HCT116 (cell line): Measurements from ENCODE around the gene CFD. TPM values are rescaled to one million over a fixed set of nuclear protein-coding genes. Genes with fewer than 3 reads are reported as not detected.

Experiments used
- ATAC-seq: fragments of 200-7000 bp; cut with Tn5 transposase; 2 replicates; pipeline ENCODE4 v1.9.1; 2020; ENCODE audit warnings: mild to moderate bottlenecking, moderate library complexity
- BruUV-seq: library from RNA; stranded (reverse); fragments of 400-500 nt; replicated peaks from 2 replicates; lab custom pipeline; 2021; lab: Mats Ljungman, UMichigan
- CTCF ChIA-PET: fragments of 300-600 bp; sonication (Branson Sonifier 250); formaldehyde crosslinking; loops from one replicate; lab custom pipeline; 2021; ENCODE audit warnings: antibody characterized with exemption; lab: Charles Lee
- POLR2A ChIA-PET: fragments of 300-600, 350-600 bp; sonication (Branson Sonifier 250); formaldehyde crosslinking; loops from one replicate; lab custom pipeline; 2021; ENCODE audit warnings: antibody characterized with exemption; lab: Charles Lee
- RAD21 ChIA-PET, 2 experiments: fragments of 300-600 bp; sonication (Branson Sonifier 250); formaldehyde crosslinking; loops; one replicate each; lab custom pipeline; 2023; ENCODE audit warnings: low total read pairs in 2 of 2; ENCODE audit not compliant: uncharacterized antibody in 2 of 2, unreplicated experiment in 2 of 2, low non-redundant PET in 1 of 2; lab: Charles Lee
- DNase-seq: peaks from one replicate; pipeline ENCODE4 v3.0.0-alpha.2; 2010; ENCODE audit warnings: low read depth, low spot score
- H2AFZ ChIP-seq: fragments of 200-600 bp; shearing (Covaris generic), sonication (generic); 2 replicates; pipeline ENCODE4 v1.6.1; 2017; ENCODE audit warnings: low read depth, mixed run types, mixed read lengths, antibody characterized with exemption, low read length; ENCODE audit not compliant: poor library complexity, severe bottlenecking
- H3K27ac ChIP-seq: 2 replicates; pipeline ENCODE4 v1.5.1; 2012; ENCODE audit warnings: low read depth, low read length
- H3K27me3 ChIP-seq: fragments of 200-600 bp; sonication (generic); 2 replicates; pipeline ENCODE4 v1.6.1; 2016; ENCODE audit warnings: mixed run types, low read length, mixed read lengths; ENCODE audit not compliant: insufficient read depth
- H3K36me3 ChIP-seq, 2 experiments: fragments of 200-500 bp in 1 of 2; fragments of 200-600 bp in 1 of 2; sonication (Bioruptor generic) in 1 of 2; sonication (generic) in 1 of 2; 2 replicates each; pipeline versions ENCODE4 v1.5.1 to v1.6.1; 2014 to 2016; ENCODE audit warnings: low read length in 2 of 2, inconsistent platforms in 1 of 2, mixed read lengths in 1 of 2, mixed run types in 1 of 2; ENCODE audit not compliant: insufficient read depth in 2 of 2, control insufficient read depth in 1 of 2
- H3K4me1 ChIP-seq, 2 experiments: fragments of 200-600 bp in 1 of 2; sonication (generic) in 1 of 2; 2 replicates each; pipeline versions ENCODE4 v1.5.1 to v1.6.1; 2012 to 2017; ENCODE audit warnings: low read length in 2 of 2, inconsistent platforms in 1 of 2, mild to moderate bottlenecking in 1 of 2, mixed read lengths in 1 of 2, mixed run types in 1 of 2, moderate library complexity in 1 of 2; ENCODE audit not compliant: insufficient read depth in 2 of 2, control insufficient read depth in 1 of 2
- H3K4me2 ChIP-seq: fragments of 200-600 bp; sonication (generic); 2 replicates; pipeline ENCODE4 v1.6.1; 2017; ENCODE audit warnings: mixed run types, low read length, mixed read lengths
- H3K4me3 ChIP-seq, 2 experiments: fragments of 200-600 bp in 1 of 2; sonication (generic) in 1 of 2; replicated peaks in 1 of 2; 2 replicates each; pipeline ENCODE4 v1.5.1; 2011 to 2016; ENCODE audit warnings: low read length in 2 of 2, control low read depth in 1 of 2, low read depth in 1 of 2, mild to moderate bottlenecking in 1 of 2, mixed read lengths in 1 of 2, mixed run types in 1 of 2
- H3K79me2 ChIP-seq: fragments of 200-600 bp; sonication (generic); 2 replicates; pipeline ENCODE4 v1.6.1; 2017; ENCODE audit warnings: mild to moderate bottlenecking, mixed run types, low read length, moderate library complexity, mixed read lengths; ENCODE audit not compliant: insufficient read depth
- H3K9ac ChIP-seq: fragments of 200-600 bp; sonication (generic); 2 replicates; pipeline ENCODE4 v1.6.1; 2016; ENCODE audit warnings: low read length, mixed read lengths
- H3K9me2 ChIP-seq: fragments of 200-600 bp; sonication (generic), shearing (Covaris generic); 2 replicates; pipeline ENCODE4 v1.6.1; 2017; ENCODE audit warnings: mixed run types, mild to moderate bottlenecking, moderate library complexity; ENCODE audit not compliant: insufficient read depth
- H3K9me3 ChIP-seq, 2 experiments: fragments of 200-500 bp in 1 of 2; fragments of 200-600 bp in 1 of 2; sonication (Bioruptor generic) in 1 of 2; sonication (generic) in 1 of 2; 2 replicates each; pipeline ENCODE4 v1.6.1; 2014 to 2017; ENCODE audit warnings: low read length in 2 of 2, mixed read lengths in 2 of 2, inconsistent platforms in 1 of 2, low read depth in 1 of 2, mild to moderate bottlenecking in 1 of 2, mixed run types in 1 of 2, moderate library complexity in 1 of 2; ENCODE audit not compliant: control insufficient read depth in 1 of 2, insufficient read depth in 1 of 2
- H4K20me1 ChIP-seq: fragments of 200-600 bp; sonication (generic), shearing (Covaris generic); 2 replicates; pipeline ENCODE4 v1.6.1; 2017; ENCODE audit warnings: mixed run types, mild to moderate bottlenecking, moderate library complexity; ENCODE audit not compliant: insufficient read depth
- EGR1 ChIP-seq: IDR thresholded peaks from 2 replicates; pipeline ENCODE4 v1.6.1; 2012; ENCODE audit warnings: low read depth
- ELF1 ChIP-seq: IDR thresholded peaks from 2 replicates; pipeline ENCODE4 v1.6.1; 2012; ENCODE audit warnings: low read depth, borderline replicate concordance
- POLR2AphosphoS5 ChIP-seq: IDR thresholded peaks from 2 replicates; pipeline ENCODE4 v1.6.1; 2011; ENCODE audit warnings: mild to moderate bottlenecking, low read depth, low read length, moderate library complexity
- REST ChIP-seq: IDR thresholded peaks from 2 replicates; pipeline ENCODE4 v1.6.1; 2012; ENCODE audit warnings: low read depth
- intact Hi-C: fragments of 100-400 bp; cut with micrococcal nuclease; formaldehyde crosslinking; loops from 2 replicates; pipeline ENCODE4 v1.10.0; 2022
- total RNA-seq: library from RNA; stranded (reverse); gene quantifications from one replicate; pipeline ENCODE4 v1.2.1, GENCODE V29; 2021; ENCODE audit not compliant: unreplicated experiment
- TF ChIP-seq, protein P1 (sequence below): IDR thresholded peaks from 2 replicates; pipeline ENCODE4 v1.6.1; 2012

CFD gene
- total RNA-seq, 1 experiment from 2014 or later: 80.2 TPM

GRCh38 chr19:887599-887998 lies 28.1 kb downstream of the CFD start:
- no peak overlapping the region for H3K9ac ChIP-seq
- DNase-seq (no peak), ATAC-seq (no peak)
- no peak overlapping the region for H3K27ac ChIP-seq
- no peaks in the 10 kb centered on the region for H3K9me2 ChIP-seq
- peaks cover 12% of the 10 kb centered on the region; the same call in 1 of the 2 replicates for H3K79me2 ChIP-seq
- CTCF ChIA-PET: no interaction called here
- H3K4me2 ChIP-seq: no peak overlapping the region
- no peaks in the 10 kb centered on the region for H4K20me1 ChIP-seq
- H3K27me3 ChIP-seq: no peaks in the 10 kb centered on the region
- no TSS peak for BruUV-seq
- no peak overlapping the region for H2AFZ ChIP-seq
- RAD21 ChIA-PET: no interaction called here
- peaks cover 20 to 26% of the 10 kb centered on the region in 2 experiments for H3K4me1 ChIP-seq
- TF ChIP-seq ELF1 (no peak), POLR2AphosphoS5 (no peak), EGR1 (no peak), REST (no peak)
- TF ChIP-seq, protein P1, sequence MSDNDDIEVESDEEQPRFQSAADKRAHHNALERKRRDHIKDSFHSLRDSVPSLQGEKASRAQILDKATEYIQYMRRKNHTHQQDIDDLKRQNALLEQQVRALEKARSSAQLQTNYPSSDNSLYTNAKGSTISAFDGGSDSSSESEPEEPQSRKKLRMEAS: no peak
- TF ChIP-seq, all 23 proteins: peak for 0
- intact Hi-C loops: no loop called here
- H3K36me3 ChIP-seq: peaks cover 9 to 21% of the 10 kb centered on the region in 2 experiments; a peak in 3 of 4 replicates
- H3K4me3 ChIP-seq: no peak overlapping the region
- H3K9me3 ChIP-seq: no peaks in the 10 kb centered on the region
- POLR2A ChIA-PET: no interaction called here
